GM21717 (cell line): ENCODE measurements around the gene STON2.
A peak's percentile ranks its signal among the peaks of the same experiment; 100 is the strongest.
"Not testable (repeated sequence)": the region's sequence is repeated elsewhere in the genome, so short reads cannot be mapped to it uniquely, and the experiment has no call there.

Source experiments
- ATAC-seq: cut with Tn5 transposase; IDR thresholded peaks from one replicate; pipeline ENCODE4 v1.9.1; 2021; ENCODE audit warnings: mild to moderate bottlenecking, moderate library complexity; ENCODE audit not compliant: unreplicated experiment

Gene STON2

GRCh38 chr14:81233615-81234014 lies 166.5 kb downstream of the STON2 start:
- ATAC-seq = no peak

DNA sequence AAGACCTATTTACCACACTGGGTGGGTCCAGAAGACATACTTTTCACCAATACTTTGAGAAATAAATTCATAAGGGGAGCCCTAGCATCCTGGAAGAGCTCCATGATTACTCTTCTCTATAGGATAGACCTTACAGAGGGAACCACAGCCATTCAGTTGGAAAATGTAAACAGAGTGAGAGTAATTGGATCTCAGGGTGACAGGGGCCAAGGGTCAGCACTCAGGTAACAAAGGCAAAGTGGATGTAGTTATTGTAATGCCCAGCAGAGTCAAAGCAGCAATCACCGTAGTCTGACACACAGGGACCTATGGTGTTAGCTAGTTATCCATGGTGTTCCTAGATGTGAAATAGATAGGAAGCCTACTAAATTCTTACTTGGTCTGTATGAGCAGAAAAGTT lies 168.6 kb downstream of the STON2 start:
- ATAC-seq = no peak

GRCh38 chr14:81224222-81224621 lies 175.9 kb downstream of the STON2 start:
- ATAC-seq = no peak

DNA sequence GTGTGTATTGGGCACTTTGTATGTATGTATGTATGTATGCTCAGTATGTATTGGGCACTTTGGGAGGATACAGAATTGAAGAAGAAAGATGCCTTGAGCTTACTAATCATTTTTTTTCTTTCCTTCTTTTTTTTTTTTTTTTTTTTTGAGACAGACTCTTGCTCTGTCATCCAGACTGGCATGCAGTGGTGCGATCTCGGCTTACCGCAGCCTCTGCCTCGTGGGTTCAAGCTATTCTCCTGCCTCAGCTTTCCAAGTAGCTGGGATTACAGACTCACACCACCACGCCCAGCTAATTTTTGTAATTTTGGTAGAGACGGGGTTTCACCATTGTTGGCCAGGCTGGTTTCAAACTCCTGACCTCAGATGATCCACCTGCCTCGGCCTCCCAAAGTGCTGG lies 176.3 kb downstream of the STON2 start:
- ATAC-seq = not testable (repeated sequence)

GRCh38 chr14:81222691-81223090 lies 177.4 kb downstream of the STON2 start:
- no peak for ATAC-seq

DNA sequence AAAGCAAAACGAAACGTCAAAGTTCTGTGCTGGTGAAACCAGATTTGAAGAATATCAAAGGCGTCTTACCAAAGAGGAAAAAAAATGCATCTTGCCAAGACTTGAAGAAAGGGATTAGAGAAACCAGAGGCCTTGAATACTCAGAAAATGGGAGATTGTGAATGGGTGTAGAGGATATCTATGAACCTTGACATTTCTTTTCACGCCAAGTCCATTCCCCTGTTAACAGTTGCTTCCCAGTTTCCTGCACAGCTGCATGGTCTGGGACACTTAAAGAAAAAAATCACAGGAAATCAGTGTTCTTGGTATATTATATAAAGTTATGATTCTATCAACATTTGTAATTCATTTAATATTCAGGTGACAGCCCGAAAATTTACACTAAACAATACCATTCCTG lies 178.0 kb downstream of the STON2 start:
- ATAC-seq = no peak

GRCh38 chr14:81221579-81222102 lies 178.5 kb downstream of the STON2 start:
- ATAC-seq = no peak

DNA sequence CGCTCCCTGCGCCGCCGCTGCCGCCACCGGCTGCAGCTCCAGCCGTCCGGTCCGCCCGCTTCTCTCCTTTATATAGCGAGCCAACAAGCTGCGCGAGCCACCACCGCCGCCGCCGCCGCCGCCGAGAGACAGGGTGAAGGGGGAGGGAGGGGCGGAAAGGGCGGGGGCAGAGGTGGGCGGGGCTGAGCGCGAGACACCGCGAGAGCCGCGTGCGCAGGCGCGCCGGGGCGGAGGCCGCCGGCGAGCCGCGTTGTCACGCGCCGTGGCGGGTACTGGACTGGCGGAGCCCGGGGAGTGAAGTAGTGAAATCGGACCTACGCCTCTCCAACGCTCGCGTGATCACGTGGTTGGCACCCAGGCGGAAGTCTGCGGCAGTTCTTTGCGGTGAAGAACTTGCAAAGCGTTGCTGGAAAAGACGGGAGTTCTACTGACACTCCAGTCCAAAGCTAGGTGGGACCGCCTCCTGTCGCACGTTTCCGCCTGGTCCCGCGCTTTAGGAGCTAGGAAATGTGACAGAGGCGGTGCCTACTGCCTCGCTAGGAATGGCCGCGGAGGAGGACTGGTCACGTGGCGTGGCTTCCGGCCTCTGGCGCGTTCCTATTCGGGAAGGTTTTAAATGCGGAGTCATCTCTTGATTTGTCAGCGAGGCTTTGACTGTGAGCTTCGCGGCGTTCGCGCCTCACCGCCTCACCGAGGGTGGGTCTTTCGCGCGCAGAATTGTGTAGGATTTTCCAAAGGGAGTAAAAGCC lies 179.1 kb downstream of the STON2 start, which contains the start of gene GTF2A1:
GTF2A1 (minus strand) TSS at position 130 of the 749 bp plus-strand sequence. CDS start 441 bp downstream, outside the sequence.
- ATAC-seq = peak; percentile 76

GRCh38 chr14:81220580-81220829 lies 179.6 kb downstream of the STON2 start:
- no peak for ATAC-seq

DNA sequence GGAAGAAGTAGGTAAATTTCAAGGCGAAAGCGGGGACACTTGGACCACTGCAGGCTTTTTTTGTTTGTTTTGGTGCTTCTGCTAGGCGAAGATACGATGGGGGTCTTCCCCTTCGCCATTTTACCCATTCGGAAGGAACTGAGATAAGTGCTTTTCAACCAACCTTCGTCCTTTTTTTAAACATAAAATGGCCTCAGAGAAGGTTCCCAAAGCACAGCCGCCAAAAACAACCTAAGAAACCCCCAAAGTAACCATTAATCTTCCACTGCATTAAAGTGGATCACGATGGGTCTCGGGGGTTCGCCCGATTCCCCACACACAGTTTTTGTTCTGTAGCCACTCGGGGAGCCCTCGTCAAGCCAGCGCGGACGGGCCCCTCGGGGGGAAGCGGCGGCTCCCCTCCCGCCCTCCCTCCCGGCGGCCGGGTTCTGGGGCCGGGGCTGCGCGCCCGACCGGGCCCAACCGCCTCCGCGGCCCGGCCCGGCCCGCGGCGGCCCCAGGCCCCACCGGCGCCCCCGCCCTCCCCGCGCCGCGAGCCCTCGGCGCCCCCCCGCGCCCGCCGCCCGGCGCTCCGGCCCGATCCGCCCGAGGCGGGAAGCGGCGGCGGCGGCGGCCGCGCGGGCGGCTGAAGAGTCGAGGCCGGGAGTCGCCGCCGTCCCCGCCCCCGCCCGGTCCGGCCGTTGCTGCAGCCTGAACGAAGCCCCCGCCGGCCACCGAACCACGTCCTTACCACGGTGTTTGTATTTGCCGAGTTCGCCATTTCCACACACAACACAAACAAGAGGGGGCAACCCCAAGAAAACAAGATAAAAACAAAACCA lies 180.2 kb downstream of the STON2 start:
- ATAC-seq = no peak

DNA sequence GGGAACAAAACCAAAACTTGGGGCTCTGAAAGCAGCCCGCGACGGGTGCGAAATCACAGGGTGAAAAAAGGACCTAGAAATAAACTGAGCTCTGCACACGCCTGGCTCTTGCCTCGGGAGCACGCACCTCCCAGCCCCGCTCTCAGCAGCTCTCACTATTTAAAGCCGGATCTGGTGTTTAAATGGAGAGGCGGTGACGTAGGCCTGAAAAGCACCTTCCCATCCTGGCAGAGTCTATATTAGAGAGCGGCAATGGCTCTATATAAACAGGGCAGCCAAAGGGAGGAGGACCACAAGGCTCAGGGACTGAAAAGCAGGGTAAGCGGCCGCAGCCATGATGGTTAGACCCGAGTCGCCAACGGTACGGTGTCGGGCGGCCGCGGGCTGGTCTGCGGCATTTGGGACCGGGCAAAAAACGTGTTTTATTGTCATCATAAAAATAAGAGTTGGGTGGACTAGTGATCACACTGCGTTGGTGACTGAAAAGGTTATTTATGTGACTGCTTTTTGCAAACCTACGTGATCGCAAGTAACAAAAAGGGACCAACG lies 180.8 kb downstream of the STON2 start:
- peak; percentile 62 for ATAC-seq

- ATAC-seq = no peak
Observed at GRCh38 chr14:81211844-81212243, 188.3 kb downstream of the STON2 start.
